ENCODE results near the gene SLC8A1.

SLC8A1 gene

GRCh38 chr2:40115348-40115747, 336.5 kb downstream of the SLC8A1 start:
- no peak overlapping the region for H3K27ac ChIP-seq
- ChIA-PET CTCF (interaction anchor here (0.6 kb wide), 2 partner anchors 91 to 1894 kb away, joined by 3 read pairs; no protein-coding TSS in a partner anchor), POLR2A (ENCODE audit: low non-redundant PET) (no interaction called here)
- DNase-seq (ENCODE audit: low spot score): no peak
- TF ChIP-seq CTCF (conservative IDR thresholded peaks at IDR 0.05; ENCODE audit: low read depth): no peak

GRCh38 chr2:40113997-40114396, 337.9 kb downstream of the SLC8A1 start:
- ChIA-PET POLR2A (ENCODE audit: low non-redundant PET) (no interaction called here), CTCF (no interaction called here)
- no peak for DNase-seq (ENCODE audit: low spot score)
- H3K27ac ChIP-seq: no peak overlapping the region
- TF ChIP-seq CTCF (conservative IDR thresholded peaks at IDR 0.05; ENCODE audit: low read depth): no peak

- POLR2A ChIA-PET (ENCODE audit: low non-redundant PET): no interaction called here
- CTCF ChIA-PET: no interaction called here
- no peak for DNase-seq (ENCODE audit: low spot score)
- no peak for TF ChIP-seq CTCF (conservative IDR thresholded peaks at IDR 0.05; ENCODE audit: low read depth)
- H3K27ac ChIP-seq: no peak overlapping the region
Observed at GRCh38 chr2:40113272-40113968, 338.5 kb downstream of the SLC8A1 start.

GRCh38 chr2:40109381-40109780, 342.5 kb downstream of the SLC8A1 start:
- POLR2A ChIA-PET (ENCODE audit: low non-redundant PET): no interaction called here
- DNase-seq (ENCODE audit: low spot score): no peak
- CTCF ChIA-PET: interaction anchor here (0.6 kb wide), 1 partner anchor 1717 kb away, joined by 3 read pairs; no protein-coding TSS in a partner anchor
- no peak for TF ChIP-seq CTCF (conservative IDR thresholded peaks at IDR 0.05; ENCODE audit: low read depth)
- H3K27ac ChIP-seq: no peak overlapping the region

- DNase-seq (ENCODE audit: low spot score): no peak
- H3K27ac ChIP-seq: no peak overlapping the region
- TF ChIP-seq CTCF (conservative IDR thresholded peaks at IDR 0.05; ENCODE audit: low read depth): no peak
- POLR2A ChIA-PET (ENCODE audit: low non-redundant PET): no interaction called here
- CTCF ChIA-PET: no interaction called here
Observed at GRCh38 chr2:40108851-40109250, 343.0 kb downstream of the SLC8A1 start.

- CTCF ChIA-PET: no interaction called here
- H3K27ac ChIP-seq: no peak overlapping the region
Observed at GRCh38 chr2:40106061-40106460, 345.8 kb downstream of the SLC8A1 start.

More at GRCh38 chr2:40106061-40106460, 345.8 kb downstream of the SLC8A1 start:
- POLR2A ChIA-PET (ENCODE audit: low non-redundant PET): no interaction called here
- DNase-seq (ENCODE audit: low spot score): no peak
- no peak for TF ChIP-seq CTCF (conservative IDR thresholded peaks at IDR 0.05; ENCODE audit: low read depth)
